Body of pancreas (tissue), 4 donors: ENCODE measurements around the gene NUTF2.

ENCODE experiments used
- POLR2A ChIP-seq, 3 donors: fragments of 450-650 bp; IDR thresholded peaks; one replicate each; pipeline ENCODE4 v1.6.1; 2016; ENCODE audit warnings: antibody characterized with exemption in 3 of 3, mild to moderate bottlenecking in 2 of 3
- TF ChIP-seq, protein P1 (sequence below), 7 experiments: fragments of 450-650 bp in 4 of 7; fragments of 200-600 bp in 3 of 7; sonication (generic) in 3 of 7; IDR thresholded peaks; one replicate each; pipeline ENCODE4 v1.5.1; 2016 to 2019; ENCODE audit warnings: antibody characterized with exemption in 7 of 7

DNA sequence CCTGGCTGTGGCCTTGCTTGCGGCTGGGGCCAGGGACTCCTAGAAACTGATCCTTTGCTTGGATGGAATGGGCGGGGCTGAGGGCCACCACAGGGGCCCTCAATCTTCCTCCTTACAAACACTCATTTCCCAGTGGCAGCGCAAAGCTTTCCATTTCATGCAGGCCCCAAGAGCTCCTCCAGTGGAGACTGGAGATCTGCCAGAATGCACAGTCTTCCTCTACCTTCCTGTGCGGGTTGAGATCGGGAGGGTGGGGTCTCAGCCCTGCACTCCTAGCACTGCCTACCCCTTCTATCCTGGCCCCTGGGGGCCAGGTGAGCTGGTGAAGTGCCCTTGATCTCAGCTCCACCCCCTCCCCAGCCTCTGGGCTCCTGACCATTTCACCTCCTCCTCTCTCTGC, 39.7 kb downstream of the NUTF2 start:
- no peak for TF ChIP-seq POLR2A (IDR thresholded peaks at IDR 0.05)
- TF ChIP-seq, protein P1, sequence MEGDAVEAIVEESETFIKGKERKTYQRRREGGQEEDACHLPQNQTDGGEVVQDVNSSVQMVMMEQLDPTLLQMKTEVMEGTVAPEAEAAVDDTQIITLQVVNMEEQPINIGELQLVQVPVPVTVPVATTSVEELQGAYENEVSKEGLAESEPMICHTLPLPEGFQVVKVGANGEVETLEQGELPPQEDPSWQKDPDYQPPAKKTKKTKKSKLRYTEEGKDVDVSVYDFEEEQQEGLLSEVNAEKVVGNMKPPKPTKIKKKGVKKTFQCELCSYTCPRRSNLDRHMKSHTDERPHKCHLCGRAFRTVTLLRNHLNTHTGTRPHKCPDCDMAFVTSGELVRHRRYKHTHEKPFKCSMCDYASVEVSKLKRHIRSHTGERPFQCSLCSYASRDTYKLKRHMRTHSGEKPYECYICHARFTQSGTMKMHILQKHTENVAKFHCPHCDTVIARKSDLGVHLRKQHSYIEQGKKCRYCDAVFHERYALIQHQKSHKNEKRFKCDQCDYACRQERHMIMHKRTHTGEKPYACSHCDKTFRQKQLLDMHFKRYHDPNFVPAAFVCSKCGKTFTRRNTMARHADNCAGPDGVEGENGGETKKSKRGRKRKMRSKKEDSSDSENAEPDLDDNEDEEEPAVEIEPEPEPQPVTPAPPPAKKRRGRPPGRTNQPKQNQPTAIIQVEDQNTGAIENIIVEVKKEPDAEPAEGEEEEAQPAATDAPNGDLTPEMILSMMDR (IDR thresholded peaks at IDR 0.05): no peak
